ENCODE data around the gene TMEM143. TPM values are rescaled to one million over a fixed set of nuclear protein-coding genes. Genes with fewer than 3 reads are reported as not detected.
"Not testable (repeated sequence)": the region's sequence is repeated elsewhere in the genome, so short reads cannot be mapped to it uniquely, and the experiment has no call there.

TMEM143 gene
- 20.6 TPM for polyA plus RNA-seq (ENCODE audit: insufficient read length)

GRCh38 chr19:48363810-48364597 lies at the start of gene TMEM143, which contains the start of gene SYNGR4:
Gene TMEM143 (minus strand): TSS chr19:48363940. CDS start chr19:48363920, 20 bp downstream.
Gene SYNGR4 (plus strand): TSS chr19:48364367. CDS start chr19:48365843, 1,476 bp downstream.
- DNase-seq: peak; percentile 100

- no peak for DNase-seq
Observed at GRCh38 chr19:48405850-48406249, 42.1 kb upstream of the TMEM143 start.

DNA sequence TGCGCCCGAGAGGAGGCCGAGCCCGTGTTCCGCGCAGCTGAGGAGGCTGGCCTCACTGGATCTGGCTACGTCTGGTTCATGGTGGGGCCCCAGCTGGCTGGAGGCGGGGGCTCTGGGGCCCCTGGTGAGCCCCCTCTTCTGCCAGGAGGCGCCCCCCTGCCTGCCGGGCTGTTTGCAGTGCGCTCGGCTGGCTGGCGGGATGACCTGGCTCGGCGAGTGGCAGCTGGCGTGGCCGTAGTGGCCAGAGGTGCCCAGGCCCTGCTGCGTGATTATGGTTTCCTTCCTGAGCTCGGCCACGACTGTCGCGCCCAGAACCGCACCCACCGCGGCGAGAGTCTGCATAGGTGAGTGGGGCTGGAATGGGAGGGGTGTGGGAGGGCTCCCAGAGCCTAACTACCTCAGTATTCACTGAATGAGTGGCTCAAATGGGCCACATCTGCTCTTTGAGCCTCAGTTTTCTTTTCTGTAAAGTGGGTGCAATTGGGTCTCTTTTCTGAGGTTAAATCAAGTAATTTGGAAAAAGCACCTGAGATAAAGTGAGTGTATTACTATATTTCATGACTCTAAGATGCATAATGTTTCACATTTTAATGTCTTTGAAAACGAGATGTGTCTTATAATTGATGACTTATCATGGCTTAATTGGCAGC lies 41.4 kb upstream of the TMEM143 start:
- DNase-seq: no peak

- peak; percentile 52 for DNase-seq
Observed at GRCh38 chr19:48403606-48404005, 39.9 kb upstream of the TMEM143 start.

DNA sequence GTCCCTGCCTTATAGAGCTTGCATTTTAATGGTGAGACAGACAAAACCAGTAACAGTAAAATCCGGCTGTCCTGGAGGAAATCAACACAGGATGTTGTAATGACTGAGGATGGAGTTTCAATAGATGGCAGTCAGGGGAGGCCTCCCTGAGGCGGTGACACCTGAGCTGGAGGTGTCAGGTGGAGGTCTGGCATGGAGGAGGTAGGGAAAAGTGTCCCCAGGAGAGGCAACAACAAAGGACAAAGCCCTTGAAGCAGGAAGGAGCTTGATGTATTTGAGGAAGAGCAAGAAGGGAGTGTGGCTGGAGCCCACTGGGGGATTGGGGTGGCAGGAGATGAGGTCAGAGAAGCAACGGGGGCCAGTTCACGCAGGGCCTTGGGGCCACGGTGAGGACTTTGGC lies 37.5 kb upstream of the TMEM143 start:
- no peak for DNase-seq

- peak; percentile 44 for DNase-seq
Observed at GRCh38 chr19:48400018-48400742, 36.4 kb upstream of the TMEM143 start.

GRCh38 chr19:48398375-48399235 lies 34.9 kb upstream of the TMEM143 start:
- DNase-seq: peak; percentile 85

DNA sequence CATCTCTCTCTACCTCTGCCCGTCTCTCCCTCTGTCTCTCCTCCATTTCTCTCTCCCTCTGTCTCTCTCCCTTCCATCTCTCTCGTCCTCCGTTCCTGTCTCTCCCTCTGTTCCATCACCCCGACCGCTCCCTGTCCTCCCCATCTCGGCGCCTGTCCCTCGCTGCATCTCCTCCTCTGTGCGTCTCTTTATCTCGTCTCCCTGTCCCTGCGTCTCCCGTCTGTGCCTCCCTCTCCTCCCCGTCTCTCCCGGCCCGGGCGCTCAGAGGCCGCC lies 34.3 kb upstream of the TMEM143 start:
- peak; percentile 26 for DNase-seq

GRCh38 chr19:48397263-48398101 lies 33.7 kb upstream of the TMEM143 start:
- DNase-seq: no peak

DNA sequence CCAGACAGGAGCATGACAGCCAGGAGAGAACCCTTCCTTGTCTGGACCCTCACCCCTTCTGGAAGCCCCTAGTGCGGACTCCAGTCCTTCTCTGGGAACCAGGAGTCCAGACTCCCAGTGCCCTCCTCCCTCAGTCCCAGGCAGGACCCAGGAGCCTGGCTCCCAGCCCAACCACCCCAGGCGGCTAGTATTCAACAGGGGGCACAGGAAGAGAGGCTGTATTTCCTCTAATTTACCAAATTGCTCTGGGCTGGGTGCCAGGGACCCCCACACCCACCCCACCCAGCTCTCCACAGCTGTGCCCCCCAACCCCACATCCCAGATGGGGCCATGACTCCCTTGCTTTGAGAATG lies 33.1 kb upstream of the TMEM143 start:
- no peak for DNase-seq

GRCh38 chr19:48396016-48396823 lies 32.5 kb upstream of the TMEM143 start:
- DNase-seq: no peak

DNA sequence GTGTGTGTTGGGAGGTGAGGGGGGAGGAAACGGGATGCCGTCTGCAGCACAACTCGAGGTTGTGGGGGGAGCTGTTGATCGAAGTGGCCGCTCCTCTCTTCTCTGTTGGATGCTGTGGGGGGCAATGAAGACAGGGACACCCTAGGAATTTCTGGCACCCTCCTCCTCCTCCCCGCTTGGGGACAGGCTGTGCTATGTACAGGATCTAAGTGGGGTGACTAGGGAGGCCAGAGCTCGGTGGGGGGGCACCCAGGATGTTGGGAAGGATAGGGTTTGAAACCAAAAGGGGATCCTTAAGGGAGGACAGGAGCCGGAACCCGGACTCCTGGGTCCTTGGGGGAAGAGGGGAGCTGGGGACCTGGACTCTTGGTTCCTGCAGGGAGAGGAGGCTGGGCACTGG lies 31.8 kb upstream of the TMEM143 start:
- no peak for DNase-seq

GRCh38 chr19:48395170-48395455 lies 31.4 kb upstream of the TMEM143 start:
- DNase-seq: no peak

- DNase-seq: no peak
Observed at GRCh38 chr19:48394331-48395169, 30.8 kb upstream of the TMEM143 start.

DNA sequence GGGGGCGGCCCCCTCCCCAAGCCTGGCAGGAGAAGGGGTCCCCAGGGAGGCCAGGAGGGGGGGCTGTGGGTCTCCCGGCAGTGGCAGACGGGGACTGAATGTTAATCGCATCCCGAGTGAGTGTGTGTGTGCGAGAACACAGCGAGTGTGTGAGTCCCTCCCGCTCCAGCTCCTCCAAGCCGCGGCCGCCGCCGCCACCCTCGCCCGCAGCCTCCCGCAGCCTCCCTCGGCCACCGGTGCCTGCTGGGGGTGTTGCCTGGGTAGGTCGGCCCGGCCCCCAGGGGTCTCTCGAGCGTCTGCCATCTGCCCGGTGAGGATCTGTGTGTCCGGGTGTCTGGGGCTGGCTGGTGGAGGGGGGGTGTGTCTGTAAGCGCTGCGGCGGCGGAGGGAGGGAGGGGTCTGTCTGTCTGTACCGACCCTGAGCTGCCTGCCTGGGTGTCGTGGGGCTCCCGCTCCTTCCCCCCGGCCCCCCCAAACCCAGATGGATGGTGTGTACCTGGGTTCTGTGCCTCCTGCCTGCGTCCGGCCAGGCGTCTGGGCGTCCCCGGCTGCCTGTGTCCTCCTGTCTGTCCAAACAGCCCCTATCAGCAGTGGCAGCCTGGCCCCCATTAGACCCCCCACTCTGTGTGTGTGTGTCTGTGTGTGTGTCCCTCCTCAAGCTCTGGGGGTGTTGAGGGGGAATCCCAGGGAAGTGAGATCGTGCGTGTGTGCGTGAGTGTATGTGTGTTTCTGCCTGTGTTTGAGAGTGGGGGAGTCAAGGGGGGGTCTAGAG lies 30.0 kb upstream of the TMEM143 start, which contains the start of gene GRIN2D:
Gene GRIN2D, plus strand, starts transcription at position 110 of the 772 bp plus-strand sequence. CDS start 4,725 bp downstream, outside the sequence.
- peak; percentile 28 for DNase-seq

- DNase-seq: no peak
Observed at GRCh38 chr19:48392860-48393558, 29.3 kb upstream of the TMEM143 start.

- not testable (repeated sequence) for DNase-seq
Observed at GRCh38 chr19:48392006-48392344, 28.2 kb upstream of the TMEM143 start.

All from hindlimb muscle (tissue), 1 donor.